GM12878 (cell line): ENCODE measurements around the gene SURF6. TPM values are rescaled to one million over a fixed set of nuclear protein-coding genes. Genes with fewer than 3 reads are reported as not detected.

Source experiments
- ASH2L ChIP-seq: fragments of 300-600, 200-600 bp; sonication (generic); IDR thresholded peaks from 2 replicates; pipeline ENCODE4 v1.6.1; 2017; ENCODE audit warnings: low read depth, mild to moderate bottlenecking, borderline replicate concordance
- ATF7 ChIP-seq: fragments of 450-650 bp; IDR thresholded peaks from 2 replicates; pipeline ENCODE4 v1.6.1; 2016; ENCODE audit warnings: low read depth, mild to moderate bottlenecking
- CBX5 ChIP-seq: sonication (generic); IDR thresholded peaks from 2 replicates; pipeline ENCODE4 v1.6.1; 2016; ENCODE audit warnings: low read depth, moderate library complexity, mild to moderate bottlenecking, inconsistent platforms
- CREB1 ChIP-seq: IDR thresholded peaks from 2 replicates; pipeline ENCODE4 v1.6.1; 2012; ENCODE audit warnings: low read depth, mild to moderate bottlenecking, inconsistent platforms
- KLF5 ChIP-seq: fragments of 450-650 bp; IDR thresholded peaks from 2 replicates; pipeline ENCODE4 v1.6.1; 2014; ENCODE audit warnings: mild to moderate bottlenecking; ENCODE audit not compliant: partially characterized antibody
- POLR2A ChIP-seq: IDR thresholded peaks from 2 replicates; pipeline ENCODE4 v1.6.1; 2011; ENCODE audit warnings: low read depth, mild to moderate bottlenecking, low read length
- POLR2AphosphoS5 ChIP-seq: IDR thresholded peaks from 2 replicates; pipeline ENCODE4 v1.6.1; 2011; ENCODE audit warnings: mild to moderate bottlenecking, low read length, inconsistent platforms
- RUNX3 ChIP-seq: IDR thresholded peaks from 2 replicates; pipeline ENCODE4 v1.6.1; 2012; ENCODE audit warnings: low read length, inconsistent platforms
- SIX5 ChIP-seq: IDR thresholded peaks from 2 replicates; pipeline ENCODE4 v1.6.1; 2011; ENCODE audit warnings: mild to moderate bottlenecking, low read depth, low read length, moderate library complexity; ENCODE audit not compliant: severe bottlenecking
- SMC3 ChIP-seq: IDR thresholded peaks from 2 replicates; pipeline ENCODE4 v1.6.1; 2011; ENCODE audit warnings: low read length, improper control_type of control experiment, borderline replicate concordance
- SP1 ChIP-seq: IDR thresholded peaks from one replicate; pipeline ENCODE4 v1.6.1; 2011; ENCODE audit warnings: low read depth, low read length
- SREBF1 ChIP-seq: IDR thresholded peaks from 2 replicates; pipeline ENCODE4 v1.6.1; 2012; ENCODE audit warnings: mild to moderate bottlenecking, low read length
- SUPT20H ChIP-seq: IDR thresholded peaks from 2 replicates; pipeline ENCODE4 v1.6.1; 2011; ENCODE audit warnings: low read depth, mild to moderate bottlenecking, low read length, moderate library complexity, borderline replicate concordance; ENCODE audit not compliant: control insufficient read depth
- ZNF217 ChIP-seq: fragments of 450-650 bp; IDR thresholded peaks from 2 replicates; pipeline ENCODE4 v1.6.1; 2017; ENCODE audit warnings: antibody characterized with exemption, mild to moderate bottlenecking
- polyA plus RNA-seq, 11 experiments: library from polyadenylated mRNA; depleted of rRNA in 4 of 11; unstranded in 6 of 11; stranded (reverse) in 5 of 11; fragments of >200 nt; fragmentation: Nextera tagmentation in 4 of 11; fragmentation: Illumina TruSeq in 1 of 11; extraction: Ambion mirVana in 4 of 11; extraction: Trizol in 1 of 11; gene quantifications; 1 replicate in 1 of 11; 2 replicates in 10 of 11; pipeline versions ENCODE4 v1.2.1 to v1.2.3, GENCODE V29; 2011 to 2016; ENCODE audit warnings: inconsistent platforms in 2 of 11, missing spikeins in 2 of 11, low read depth in 1 of 11
- total RNA-seq, 4 experiments: library from RNA; depleted of rRNA in 3 of 4; stranded (reverse); fragments of >200 nt in 3 of 4; fragmentation: Illumina TruSeq in 1 of 4; extraction: Trizol in 1 of 4; gene quantifications; 2 replicates each; pipeline versions ENCODE4 v1.2.1 to v1.2.3, GENCODE V29; 2013 to 2021
- TF ChIP-seq, protein P1 (sequence below): fragments of 450-650 bp; IDR thresholded peaks from 2 replicates; pipeline ENCODE4 v1.6.1; 2017; ENCODE audit warnings: mild to moderate bottlenecking, moderate library complexity
- TF ChIP-seq, protein P2 (sequence below), 3 experiments: IDR thresholded peaks in 2 of 3; conservative IDR thresholded peaks in 1 of 3; 2 replicates each; pipeline ENCODE4 v1.5.1; 2011; ENCODE audit warnings: low read depth in 3 of 3, low read length in 3 of 3, mild to moderate bottlenecking in 3 of 3, control low read depth in 2 of 3, moderate library complexity in 2 of 3, inconsistent platforms in 1 of 3, mixed read lengths in 1 of 3; ENCODE audit not compliant: control insufficient read depth in 2 of 3, insufficient read depth in 1 of 3; ENCODE audit errors: extremely low read depth in 1 of 3
- TF ChIP-seq, protein P3 (sequence below): fragments of 450-650 bp; IDR thresholded peaks from 2 replicates; pipeline ENCODE4 v1.6.1; 2016; ENCODE audit warnings: mild to moderate bottlenecking, moderate library complexity, borderline replicate concordance
- TF ChIP-seq, protein P4 (sequence below): fragments of 450-650 bp; IDR thresholded peaks from 2 replicates; pipeline ENCODE4 v1.6.1; 2016; ENCODE audit warnings: mild to moderate bottlenecking

The SURF6 gene
- total and polyA plus RNA-seq, 10 of the 15 experiments (the other 5 are each of a cell fraction or from before 2014, with no cell fraction given) = 2.2 to 27.2 (median 15.1) TPM

DNA sequence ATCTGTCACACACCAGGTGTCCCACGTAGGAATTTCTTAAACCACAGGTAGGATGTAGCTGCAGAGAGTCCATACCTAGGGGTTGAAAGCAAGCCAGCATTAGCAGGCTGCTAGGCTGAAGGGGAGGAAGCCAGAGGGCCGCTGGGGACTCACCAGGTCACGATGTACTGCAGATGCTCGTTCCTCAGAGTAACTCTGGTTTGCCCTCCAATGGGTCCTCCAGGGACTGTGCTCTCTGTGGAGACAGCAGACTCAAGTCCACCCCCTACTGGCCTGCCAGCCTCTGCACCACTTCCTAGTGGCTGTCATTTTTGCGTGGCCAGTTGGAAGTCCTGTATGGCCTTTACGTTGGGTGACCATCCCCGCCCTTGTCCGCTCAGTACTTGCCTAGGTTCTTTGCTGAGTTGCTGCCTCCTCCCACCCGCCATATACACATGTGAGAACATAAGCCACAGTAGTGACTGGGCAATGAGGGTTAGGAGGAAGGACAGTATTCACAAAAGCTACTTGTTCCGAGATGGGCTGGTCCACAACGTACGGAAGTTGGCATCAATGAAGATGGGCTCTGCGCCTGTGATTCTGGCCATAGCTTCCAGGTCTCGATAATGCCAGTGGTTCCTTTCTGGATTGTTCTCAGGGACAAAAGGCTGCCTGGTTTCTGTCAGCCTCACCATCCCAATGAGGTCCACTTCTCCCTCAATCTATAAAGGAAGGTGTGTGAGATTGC, 16.1 kb upstream of the SURF6 start (continued):
- TF ChIP-seq, protein P1, sequence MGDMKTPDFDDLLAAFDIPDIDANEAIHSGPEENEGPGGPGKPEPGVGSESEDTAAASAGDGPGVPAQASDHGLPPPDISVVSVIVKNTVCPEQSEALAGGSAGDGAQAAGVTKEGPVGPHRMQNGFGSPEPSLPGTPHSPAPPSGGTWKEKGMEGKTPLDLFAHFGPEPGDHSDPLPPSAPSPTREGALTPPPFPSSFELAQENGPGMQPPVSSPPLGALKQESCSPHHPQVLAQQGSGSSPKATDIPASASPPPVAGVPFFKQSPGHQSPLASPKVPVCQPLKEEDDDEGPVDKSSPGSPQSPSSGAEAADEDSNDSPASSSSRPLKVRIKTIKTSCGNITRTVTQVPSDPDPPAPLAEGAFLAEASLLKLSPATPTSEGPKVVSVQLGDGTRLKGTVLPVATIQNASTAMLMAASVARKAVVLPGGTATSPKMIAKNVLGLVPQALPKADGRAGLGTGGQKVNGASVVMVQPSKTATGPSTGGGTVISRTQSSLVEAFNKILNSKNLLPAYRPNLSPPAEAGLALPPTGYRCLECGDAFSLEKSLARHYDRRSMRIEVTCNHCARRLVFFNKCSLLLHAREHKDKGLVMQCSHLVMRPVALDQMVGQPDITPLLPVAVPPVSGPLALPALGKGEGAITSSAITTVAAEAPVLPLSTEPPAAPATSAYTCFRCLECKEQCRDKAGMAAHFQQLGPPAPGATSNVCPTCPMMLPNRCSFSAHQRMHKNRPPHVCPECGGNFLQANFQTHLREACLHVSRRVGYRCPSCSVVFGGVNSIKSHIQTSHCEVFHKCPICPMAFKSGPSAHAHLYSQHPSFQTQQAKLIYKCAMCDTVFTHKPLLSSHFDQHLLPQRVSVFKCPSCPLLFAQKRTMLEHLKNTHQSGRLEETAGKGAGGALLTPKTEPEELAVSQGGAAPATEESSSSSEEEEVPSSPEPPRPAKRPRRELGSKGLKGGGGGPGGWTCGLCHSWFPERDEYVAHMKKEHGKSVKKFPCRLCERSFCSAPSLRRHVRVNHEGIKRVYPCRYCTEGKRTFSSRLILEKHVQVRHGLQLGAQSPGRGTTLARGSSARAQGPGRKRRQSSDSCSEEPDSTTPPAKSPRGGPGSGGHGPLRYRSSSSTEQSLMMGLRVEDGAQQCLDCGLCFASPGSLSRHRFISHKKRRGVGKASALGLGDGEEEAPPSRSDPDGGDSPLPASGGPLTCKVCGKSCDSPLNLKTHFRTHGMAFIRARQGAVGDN = no peak
- TF ChIP-seq ASH2L = no peak
- TF ChIP-seq SREBF1 = no peak
- no peak for TF ChIP-seq SP1
- TF ChIP-seq ATF7 = no peak
- TF ChIP-seq KLF5 = no peak
- peak; percentile 63 for TF ChIP-seq POLR2AphosphoS5
- TF ChIP-seq, protein P2, sequence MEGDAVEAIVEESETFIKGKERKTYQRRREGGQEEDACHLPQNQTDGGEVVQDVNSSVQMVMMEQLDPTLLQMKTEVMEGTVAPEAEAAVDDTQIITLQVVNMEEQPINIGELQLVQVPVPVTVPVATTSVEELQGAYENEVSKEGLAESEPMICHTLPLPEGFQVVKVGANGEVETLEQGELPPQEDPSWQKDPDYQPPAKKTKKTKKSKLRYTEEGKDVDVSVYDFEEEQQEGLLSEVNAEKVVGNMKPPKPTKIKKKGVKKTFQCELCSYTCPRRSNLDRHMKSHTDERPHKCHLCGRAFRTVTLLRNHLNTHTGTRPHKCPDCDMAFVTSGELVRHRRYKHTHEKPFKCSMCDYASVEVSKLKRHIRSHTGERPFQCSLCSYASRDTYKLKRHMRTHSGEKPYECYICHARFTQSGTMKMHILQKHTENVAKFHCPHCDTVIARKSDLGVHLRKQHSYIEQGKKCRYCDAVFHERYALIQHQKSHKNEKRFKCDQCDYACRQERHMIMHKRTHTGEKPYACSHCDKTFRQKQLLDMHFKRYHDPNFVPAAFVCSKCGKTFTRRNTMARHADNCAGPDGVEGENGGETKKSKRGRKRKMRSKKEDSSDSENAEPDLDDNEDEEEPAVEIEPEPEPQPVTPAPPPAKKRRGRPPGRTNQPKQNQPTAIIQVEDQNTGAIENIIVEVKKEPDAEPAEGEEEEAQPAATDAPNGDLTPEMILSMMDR (IDR thresholded peaks at IDR 0.05 in 2 of 3, conservative IDR thresholded peaks at IDR 0.05 in 1 of 3; ENCODE audit: control insufficient read depth in 2 of 3, extremely low read depth in 1 of 3, insufficient read depth in 1 of 3, low read depth in 3 of 3, low read length in 3 of 3) = peak; percentile 51 to 79 (median 58)
- no peak; the same call in 1 of the 2 replicates for TF ChIP-seq POLR2A
- TF ChIP-seq, protein P3, sequence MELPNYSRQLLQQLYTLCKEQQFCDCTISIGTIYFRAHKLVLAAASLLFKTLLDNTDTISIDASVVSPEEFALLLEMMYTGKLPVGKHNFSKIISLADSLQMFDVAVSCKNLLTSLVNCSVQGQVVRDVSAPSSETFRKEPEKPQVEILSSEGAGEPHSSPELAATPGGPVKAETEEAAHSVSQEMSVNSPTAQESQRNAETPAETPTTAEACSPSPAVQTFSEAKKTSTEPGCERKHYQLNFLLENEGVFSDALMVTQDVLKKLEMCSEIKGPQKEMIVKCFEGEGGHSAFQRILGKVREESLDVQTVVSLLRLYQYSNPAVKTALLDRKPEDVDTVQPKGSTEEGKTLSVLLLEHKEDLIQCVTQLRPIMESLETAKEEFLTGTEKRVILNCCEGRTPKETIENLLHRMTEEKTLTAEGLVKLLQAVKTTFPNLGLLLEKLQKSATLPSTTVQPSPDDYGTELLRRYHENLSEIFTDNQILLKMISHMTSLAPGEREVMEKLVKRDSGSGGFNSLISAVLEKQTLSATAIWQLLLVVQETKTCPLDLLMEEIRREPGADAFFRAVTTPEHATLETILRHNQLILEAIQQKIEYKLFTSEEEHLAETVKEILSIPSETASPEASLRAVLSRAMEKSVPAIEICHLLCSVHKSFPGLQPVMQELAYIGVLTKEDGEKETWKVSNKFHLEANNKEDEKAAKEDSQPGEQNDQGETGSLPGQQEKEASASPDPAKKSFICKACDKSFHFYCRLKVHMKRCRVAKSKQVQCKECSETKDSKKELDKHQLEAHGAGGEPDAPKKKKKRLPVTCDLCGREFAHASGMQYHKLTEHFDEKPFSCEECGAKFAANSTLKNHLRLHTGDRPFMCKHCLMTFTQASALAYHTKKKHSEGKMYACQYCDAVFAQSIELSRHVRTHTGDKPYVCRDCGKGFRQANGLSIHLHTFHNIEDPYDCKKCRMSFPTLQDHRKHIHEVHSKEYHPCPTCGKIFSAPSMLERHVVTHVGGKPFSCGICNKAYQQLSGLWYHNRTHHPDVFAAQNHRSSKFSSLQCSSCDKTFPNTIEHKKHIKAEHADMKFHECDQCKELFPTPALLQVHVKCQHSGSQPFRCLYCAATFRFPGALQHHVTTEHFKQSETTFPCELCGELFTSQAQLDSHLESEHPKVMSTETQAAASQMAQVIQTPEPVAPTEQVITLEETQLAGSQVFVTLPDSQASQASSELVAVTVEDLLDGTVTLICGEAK = no peak
- TF ChIP-seq SIX5 = no peak
- no peak for TF ChIP-seq CBX5
- TF ChIP-seq CREB1 = peak; percentile 38; the same call in 1 of the 2 replicates
- no peak for TF ChIP-seq ZNF217
- no peak for TF ChIP-seq SUPT20H
- TF ChIP-seq RUNX3 = peak; percentile 44; the same call in 1 of the 2 replicates
- TF ChIP-seq SMC3 = no peak
- TF ChIP-seq, protein P4, sequence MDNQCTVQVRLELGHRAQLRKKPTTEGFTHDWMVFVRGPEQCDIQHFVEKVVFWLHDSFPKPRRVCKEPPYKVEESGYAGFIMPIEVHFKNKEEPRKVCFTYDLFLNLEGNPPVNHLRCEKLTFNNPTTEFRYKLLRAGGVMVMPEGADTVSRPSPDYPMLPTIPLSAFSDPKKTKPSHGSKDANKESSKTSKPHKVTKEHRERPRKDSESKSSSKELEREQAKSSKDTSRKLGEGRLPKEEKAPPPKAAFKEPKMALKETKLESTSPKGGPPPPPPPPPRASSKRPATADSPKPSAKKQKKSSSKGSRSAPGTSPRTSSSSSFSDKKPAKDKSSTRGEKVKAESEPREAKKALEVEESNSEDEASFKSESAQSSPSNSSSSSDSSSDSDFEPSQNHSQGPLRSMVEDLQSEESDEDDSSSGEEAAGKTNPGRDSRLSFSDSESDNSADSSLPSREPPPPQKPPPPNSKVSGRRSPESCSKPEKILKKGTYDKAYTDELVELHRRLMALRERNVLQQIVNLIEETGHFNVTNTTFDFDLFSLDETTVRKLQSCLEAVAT = no peak
